DND-41 (cell line): ENCODE results near the gene CDK15.
"Not testable (repeated sequence)": the region's sequence is repeated elsewhere in the genome, so short reads cannot be mapped to it uniquely, and the experiment has no call there.

Experiments used
- ATAC-seq: fragments of 200-7000 bp; cut with Tn5 transposase; 3 replicates; pipeline ENCODE4 v1.9.1; 2021; ENCODE audit warnings: low read depth; ENCODE audit not compliant: insufficient read depth
- DNase-seq: peaks from one replicate; pipeline ENCODE4 v3.0.0-alpha.2; 2020
- H2AFZ ChIP-seq: 2 replicates; pipeline ENCODE4 v1.6.0; 2012; ENCODE audit warnings: low read depth, low read length
- H3K27ac ChIP-seq: 2 replicates; pipeline ENCODE4 v1.5.1; 2012; ENCODE audit warnings: low read length, inconsistent platforms
- H3K27me3 ChIP-seq: fragments of 200-600 bp; sonication (generic); 2 replicates; pipeline ENCODE4 v1.6.0; 2012; ENCODE audit warnings: low read length, mild to moderate bottlenecking, inconsistent platforms; ENCODE audit not compliant: insufficient read depth, poor library complexity
- H3K36me3 ChIP-seq: 2 replicates; pipeline ENCODE4 v1.5.1; 2012; ENCODE audit warnings: low read length, inconsistent platforms; ENCODE audit not compliant: insufficient read depth
- H3K4me1 ChIP-seq: 2 replicates; pipeline ENCODE4 v1.5.1; 2012; ENCODE audit warnings: mild to moderate bottlenecking, low read length; ENCODE audit not compliant: insufficient read depth
- H3K4me2 ChIP-seq: 2 replicates; pipeline ENCODE4 v1.6.0; 2012; ENCODE audit warnings: mild to moderate bottlenecking, moderate library complexity, low read length, inconsistent platforms; ENCODE audit not compliant: insufficient read depth
- H3K4me3 ChIP-seq, 2 experiments: fragments of 200-600 bp in 1 of 2; shearing (Covaris generic) in 1 of 2; 2 replicates each; pipeline ENCODE4 v1.5.1; 2012 to 2016; ENCODE audit warnings: inconsistent platforms in 2 of 2, low read length in 2 of 2, mild to moderate bottlenecking in 2 of 2, low read depth in 1 of 2, moderate library complexity in 1 of 2
- H3K79me2 ChIP-seq: 2 replicates; pipeline ENCODE4 v1.6.0; 2012; ENCODE audit warnings: low read length, inconsistent platforms; ENCODE audit not compliant: insufficient read depth
- H3K9ac ChIP-seq: 2 replicates; pipeline ENCODE4 v1.6.0; 2012; ENCODE audit warnings: low read depth, mild to moderate bottlenecking, inconsistent platforms, low read length, moderate library complexity
- H3K9me3 ChIP-seq: 2 replicates; pipeline ENCODE4 v1.5.1; 2012; ENCODE audit warnings: low read length, moderate library complexity, mild to moderate bottlenecking, inconsistent platforms; ENCODE audit not compliant: insufficient read depth, severe bottlenecking
- H4K20me1 ChIP-seq: 2 replicates; pipeline ENCODE4 v1.6.0; 2012; ENCODE audit warnings: low read length; ENCODE audit not compliant: insufficient read depth
- EZH2 ChIP-seq: IDR thresholded peaks from 3 replicates; pipeline ENCODE4 v1.6.1; 2012; ENCODE audit warnings: borderline replicate concordance, low read depth, mild to moderate bottlenecking, moderate library complexity, low read length, inconsistent platforms; ENCODE audit not compliant: severe bottlenecking
- TF ChIP-seq, protein P1 (sequence below): IDR thresholded peaks from 2 replicates; pipeline ENCODE4 v1.5.1; 2012; ENCODE audit warnings: borderline replicate concordance, low read length, moderate library complexity, mild to moderate bottlenecking; ENCODE audit not compliant: poor library complexity, severe bottlenecking; ENCODE audit errors: extremely low read depth

Gene CDK15

DNA sequence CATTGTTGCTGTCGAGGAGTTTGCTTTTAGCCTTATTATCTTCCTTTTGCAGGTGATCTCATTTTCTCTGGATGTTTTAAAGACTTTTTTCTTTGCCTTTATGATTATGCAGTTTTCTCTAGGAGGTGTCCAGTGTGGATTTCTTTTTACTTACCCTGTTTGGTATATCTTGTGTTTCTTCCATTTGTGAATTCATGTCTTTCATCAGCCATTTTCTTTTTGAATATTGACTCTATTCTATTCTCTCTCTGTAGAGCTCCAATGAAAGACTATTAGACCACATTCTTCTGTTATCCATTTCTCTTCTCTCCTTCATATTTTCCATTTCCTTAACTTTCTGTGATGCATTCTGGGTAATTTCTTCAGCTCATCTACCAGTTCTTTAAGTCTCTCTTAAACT lies 34.4 kb downstream of the CDK15 start:
- Histone ChIP-seq H3K4me1 (no peaks in the 10 kb centered on the region), H3K36me3 (no peaks in the 10 kb centered on the region), H3K9me3 (peaks cover 5% of the 10 kb centered on the region), H3K27me3 (peaks cover 11% of the 10 kb centered on the region), H3K4me3 (no peak overlapping the region), H3K4me2 (no peak overlapping the region), H3K9ac (no peak overlapping the region), H2AFZ (no peak overlapping the region), H3K79me2 (no peaks in the 10 kb centered on the region), H3K27ac (no peak overlapping the region), H4K20me1 (no peaks in the 10 kb centered on the region)
- DNase-seq (no peak), ATAC-seq (no peak)
- TF ChIP-seq EZH2 = no peak
- TF ChIP-seq, protein P1, sequence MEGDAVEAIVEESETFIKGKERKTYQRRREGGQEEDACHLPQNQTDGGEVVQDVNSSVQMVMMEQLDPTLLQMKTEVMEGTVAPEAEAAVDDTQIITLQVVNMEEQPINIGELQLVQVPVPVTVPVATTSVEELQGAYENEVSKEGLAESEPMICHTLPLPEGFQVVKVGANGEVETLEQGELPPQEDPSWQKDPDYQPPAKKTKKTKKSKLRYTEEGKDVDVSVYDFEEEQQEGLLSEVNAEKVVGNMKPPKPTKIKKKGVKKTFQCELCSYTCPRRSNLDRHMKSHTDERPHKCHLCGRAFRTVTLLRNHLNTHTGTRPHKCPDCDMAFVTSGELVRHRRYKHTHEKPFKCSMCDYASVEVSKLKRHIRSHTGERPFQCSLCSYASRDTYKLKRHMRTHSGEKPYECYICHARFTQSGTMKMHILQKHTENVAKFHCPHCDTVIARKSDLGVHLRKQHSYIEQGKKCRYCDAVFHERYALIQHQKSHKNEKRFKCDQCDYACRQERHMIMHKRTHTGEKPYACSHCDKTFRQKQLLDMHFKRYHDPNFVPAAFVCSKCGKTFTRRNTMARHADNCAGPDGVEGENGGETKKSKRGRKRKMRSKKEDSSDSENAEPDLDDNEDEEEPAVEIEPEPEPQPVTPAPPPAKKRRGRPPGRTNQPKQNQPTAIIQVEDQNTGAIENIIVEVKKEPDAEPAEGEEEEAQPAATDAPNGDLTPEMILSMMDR = no peak

DNA sequence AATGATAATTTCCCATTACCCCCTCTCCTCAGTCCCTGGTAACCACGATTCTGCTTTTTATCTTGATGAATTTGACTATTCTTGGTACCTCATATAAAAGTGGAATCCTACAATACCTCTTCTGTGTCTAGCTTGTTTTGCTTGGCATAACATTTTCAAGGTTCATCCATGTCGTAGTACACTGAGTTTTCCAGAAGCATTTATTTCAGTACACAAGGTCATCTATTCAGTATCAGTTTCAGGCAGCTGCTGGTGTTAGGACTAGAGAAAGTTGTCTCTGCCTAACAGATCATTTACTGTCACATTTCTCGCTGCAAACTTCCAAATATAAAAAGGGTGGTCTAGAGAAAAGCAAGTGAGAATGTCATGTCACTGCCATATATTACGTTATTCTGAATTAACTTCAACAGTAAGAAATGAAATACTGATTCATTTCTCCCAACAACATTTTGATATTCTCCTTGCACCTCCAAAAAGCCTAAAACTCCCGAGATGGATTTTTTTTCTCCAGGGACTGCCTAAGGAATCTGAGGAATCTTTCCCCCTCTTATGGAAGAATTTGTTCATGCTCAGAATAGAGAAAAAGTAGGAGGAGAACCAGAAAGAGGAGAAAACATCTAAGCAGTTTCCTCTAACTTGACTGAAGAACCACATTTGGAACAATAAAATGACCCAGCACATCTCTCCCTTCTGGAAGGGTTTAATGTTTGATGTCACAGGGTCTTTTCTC lies 36.0 kb downstream of the CDK15 start:
- ATAC-seq (no peak), DNase-seq (no peak)
- H3K36me3 ChIP-seq = no peaks in the 10 kb centered on the region
- peaks cover 5% of the 10 kb centered on the region for H3K9me3 ChIP-seq
- H3K27ac ChIP-seq = no peak overlapping the region
- H3K9ac ChIP-seq = no peak overlapping the region
- no peaks in the 10 kb centered on the region for H3K4me1 ChIP-seq
- no peak for TF ChIP-seq EZH2
- TF ChIP-seq, protein P1 = no peak
- no peak overlapping the region for H3K4me2 ChIP-seq
- no peaks in the 10 kb centered on the region for H3K79me2 ChIP-seq
- H2AFZ ChIP-seq = no peak overlapping the region
- no peaks in the 10 kb centered on the region for H4K20me1 ChIP-seq
- no peak overlapping the region for H3K4me3 ChIP-seq
- H3K27me3 ChIP-seq = peaks cover 11% of the 10 kb centered on the region

GRCh38 chr2:201844922-201845321 lies 38.6 kb downstream of the CDK15 start:
- H4K20me1 ChIP-seq, DNase-seq, H3K4me2 ChIP-seq, H3K9ac ChIP-seq, H3K9me3 ChIP-seq, H2AFZ ChIP-seq, H3K4me1 ChIP-seq, ATAC-seq, H3K4me3 ChIP-seq, H3K36me3 ChIP-seq, H3K79me2 ChIP-seq, H3K27ac ChIP-seq: not testable (repeated sequence)
- peaks cover 11% of the 10 kb centered on the region for H3K27me3 ChIP-seq

DNA sequence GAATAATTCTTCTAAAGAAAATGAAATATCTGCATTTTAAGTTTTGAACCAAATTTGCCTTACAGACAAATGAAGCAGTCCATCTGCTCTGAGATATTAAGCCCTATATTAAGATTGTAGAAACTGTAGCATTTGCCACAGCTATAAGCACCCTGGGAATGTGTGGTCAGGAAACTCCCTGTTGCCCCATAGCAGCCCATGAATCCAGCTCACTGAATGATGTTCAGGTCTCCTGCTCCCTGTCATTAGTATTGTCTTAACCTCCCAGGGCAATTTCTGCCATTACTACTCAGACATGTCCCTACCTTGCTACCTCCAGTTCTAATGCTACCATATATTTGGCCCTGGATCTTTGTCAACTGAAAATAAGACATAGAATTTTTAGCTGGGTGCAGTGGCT lies 41.1 kb downstream of the CDK15 start:
- Histone ChIP-seq H3K27ac (no peak overlapping the region), H3K4me2 (no peak overlapping the region), H3K79me2 (no peaks in the 10 kb centered on the region), H3K4me1 (no peaks in the 10 kb centered on the region), H3K9me3 (no peaks in the 10 kb centered on the region), H3K9ac (no peak overlapping the region), H3K36me3 (no peaks in the 10 kb centered on the region), H3K4me3 (no peak overlapping the region), H3K27me3 (peaks cover 4% of the 10 kb centered on the region), H4K20me1 (no peaks in the 10 kb centered on the region), H2AFZ (no peak overlapping the region)
- DNase-seq (no peak), ATAC-seq (no peak)
- TF ChIP-seq, protein P1 = no peak
- no peak for TF ChIP-seq EZH2
